ENCODE data around the gene OR10H5.

- TF ChIP-seq, protein P1, sequence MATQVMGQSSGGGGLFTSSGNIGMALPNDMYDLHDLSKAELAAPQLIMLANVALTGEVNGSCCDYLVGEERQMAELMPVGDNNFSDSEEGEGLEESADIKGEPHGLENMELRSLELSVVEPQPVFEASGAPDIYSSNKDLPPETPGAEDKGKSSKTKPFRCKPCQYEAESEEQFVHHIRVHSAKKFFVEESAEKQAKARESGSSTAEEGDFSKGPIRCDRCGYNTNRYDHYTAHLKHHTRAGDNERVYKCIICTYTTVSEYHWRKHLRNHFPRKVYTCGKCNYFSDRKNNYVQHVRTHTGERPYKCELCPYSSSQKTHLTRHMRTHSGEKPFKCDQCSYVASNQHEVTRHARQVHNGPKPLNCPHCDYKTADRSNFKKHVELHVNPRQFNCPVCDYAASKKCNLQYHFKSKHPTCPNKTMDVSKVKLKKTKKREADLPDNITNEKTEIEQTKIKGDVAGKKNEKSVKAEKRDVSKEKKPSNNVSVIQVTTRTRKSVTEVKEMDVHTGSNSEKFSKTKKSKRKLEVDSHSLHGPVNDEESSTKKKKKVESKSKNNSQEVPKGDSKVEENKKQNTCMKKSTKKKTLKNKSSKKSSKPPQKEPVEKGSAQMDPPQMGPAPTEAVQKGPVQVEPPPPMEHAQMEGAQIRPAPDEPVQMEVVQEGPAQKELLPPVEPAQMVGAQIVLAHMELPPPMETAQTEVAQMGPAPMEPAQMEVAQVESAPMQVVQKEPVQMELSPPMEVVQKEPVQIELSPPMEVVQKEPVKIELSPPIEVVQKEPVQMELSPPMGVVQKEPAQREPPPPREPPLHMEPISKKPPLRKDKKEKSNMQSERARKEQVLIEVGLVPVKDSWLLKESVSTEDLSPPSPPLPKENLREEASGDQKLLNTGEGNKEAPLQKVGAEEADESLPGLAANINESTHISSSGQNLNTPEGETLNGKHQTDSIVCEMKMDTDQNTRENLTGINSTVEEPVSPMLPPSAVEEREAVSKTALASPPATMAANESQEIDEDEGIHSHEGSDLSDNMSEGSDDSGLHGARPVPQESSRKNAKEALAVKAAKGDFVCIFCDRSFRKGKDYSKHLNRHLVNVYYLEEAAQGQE (IDR thresholded peaks at IDR 0.05; ENCODE audit: insufficient read depth in 1 of 2, low read depth in 2 of 2, low read length in 1 of 2) = no peak
- TF ChIP-seq, protein P2, sequence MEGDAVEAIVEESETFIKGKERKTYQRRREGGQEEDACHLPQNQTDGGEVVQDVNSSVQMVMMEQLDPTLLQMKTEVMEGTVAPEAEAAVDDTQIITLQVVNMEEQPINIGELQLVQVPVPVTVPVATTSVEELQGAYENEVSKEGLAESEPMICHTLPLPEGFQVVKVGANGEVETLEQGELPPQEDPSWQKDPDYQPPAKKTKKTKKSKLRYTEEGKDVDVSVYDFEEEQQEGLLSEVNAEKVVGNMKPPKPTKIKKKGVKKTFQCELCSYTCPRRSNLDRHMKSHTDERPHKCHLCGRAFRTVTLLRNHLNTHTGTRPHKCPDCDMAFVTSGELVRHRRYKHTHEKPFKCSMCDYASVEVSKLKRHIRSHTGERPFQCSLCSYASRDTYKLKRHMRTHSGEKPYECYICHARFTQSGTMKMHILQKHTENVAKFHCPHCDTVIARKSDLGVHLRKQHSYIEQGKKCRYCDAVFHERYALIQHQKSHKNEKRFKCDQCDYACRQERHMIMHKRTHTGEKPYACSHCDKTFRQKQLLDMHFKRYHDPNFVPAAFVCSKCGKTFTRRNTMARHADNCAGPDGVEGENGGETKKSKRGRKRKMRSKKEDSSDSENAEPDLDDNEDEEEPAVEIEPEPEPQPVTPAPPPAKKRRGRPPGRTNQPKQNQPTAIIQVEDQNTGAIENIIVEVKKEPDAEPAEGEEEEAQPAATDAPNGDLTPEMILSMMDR (IDR thresholded peaks at IDR 0.05) = no peak
- no peak for TF ChIP-seq POLR2AphosphoS5 (IDR thresholded peaks at IDR 0.05; ENCODE audit: low read depth, low read length)
- no peak for TF ChIP-seq TCF7L2 (IDR thresholded peaks at IDR 0.05; ENCODE audit: low read depth, low read length)
These were observed 27.8 kb downstream of the OR10H5 start, which contains the start of gene OR10H1 for GRCh38 chr19:15815306-15815705.

Data from Panc1 (cell line).